GM18858 (cell line): Measurements from ENCODE around the gene CBX4.

Source experiments
- ATAC-seq: cut with Tn5 transposase; IDR thresholded peaks from one replicate; pipeline ENCODE4 v1.9.1; 2021; ENCODE audit not compliant: unreplicated experiment

CBX4 gene

GRCh38 chr17:79814127-79814973, 24.9 kb downstream of the CBX4 start:
- ATAC-seq: no peak

GRCh38 chr17:79813297-79814126, 25.7 kb downstream of the CBX4 start:
- ATAC-seq: no peak

- ATAC-seq: no peak
Observed at GRCh38 chr17:79812353-79813258, 26.6 kb downstream of the CBX4 start.

- ATAC-seq: no peak
Observed at GRCh38 chr17:79811868-79812352, 27.3 kb downstream of the CBX4 start.

GRCh38 chr17:79811011-79811867, 28.0 kb downstream of the CBX4 start:
- ATAC-seq: no peak

GRCh38 chr17:79810130-79811010, 28.9 kb downstream of the CBX4 start:
- peak; percentile 61 for ATAC-seq

- no peak for ATAC-seq
Observed at GRCh38 chr17:79809530-79810129, 29.6 kb downstream of the CBX4 start.

- ATAC-seq: no peak
Observed at GRCh38 chr17:79808763-79809529, 30.3 kb downstream of the CBX4 start.

- no peak for ATAC-seq
Observed at GRCh38 chr17:79806863-79807720, 32.1 kb downstream of the CBX4 start.

GRCh38 chr17:79806446-79806760, 32.8 kb downstream of the CBX4 start:
- ATAC-seq: no peak

GRCh38 chr17:79804856-79805696, 34.2 kb downstream of the CBX4 start:
- ATAC-seq: no peak

GRCh38 chr17:79803997-79804855, 35.0 kb downstream of the CBX4 start:
- ATAC-seq: no peak

- no peak for ATAC-seq
Observed at GRCh38 chr17:79803421-79803996, 35.7 kb downstream of the CBX4 start.

- ATAC-seq: no peak
Observed at GRCh38 chr17:79802736-79803420, 36.4 kb downstream of the CBX4 start.
